ENCODE results near the gene SIM1.

Gene SIM1

GRCh38 chr6:100445512-100445911, 19.2 kb downstream of the SIM1 start:
- in situ Hi-C loops (cut with MboI; ENCODE audit: low pct_unique_long_range_greater_than_20kb, low sequenced_read_pairs) = no loop called here
- DNase-seq = no peak

GRCh38 chr6:100440935-100441334, 23.8 kb downstream of the SIM1 start:
- no peak for DNase-seq
- in situ Hi-C loops (cut with MboI; ENCODE audit: low pct_unique_long_range_greater_than_20kb, low sequenced_read_pairs) = no loop called here

- in situ Hi-C loops (cut with MboI; ENCODE audit: low pct_unique_long_range_greater_than_20kb, low sequenced_read_pairs) = no loop called here
- no peak for DNase-seq
Observed at GRCh38 chr6:100435299-100435698, 29.4 kb downstream of the SIM1 start.

- in situ Hi-C loops (cut with MboI; ENCODE audit: low pct_unique_long_range_greater_than_20kb, low sequenced_read_pairs) = no loop called here
- DNase-seq = no peak
Observed at GRCh38 chr6:100433726-100434435, 30.8 kb downstream of the SIM1 start.

GRCh38 chr6:100432136-100432535, 32.6 kb downstream of the SIM1 start:
- in situ Hi-C loops (cut with MboI; ENCODE audit: low pct_unique_long_range_greater_than_20kb, low sequenced_read_pairs) = no loop called here
- DNase-seq = no peak

- DNase-seq = no peak
- in situ Hi-C loops (cut with MboI; ENCODE audit: low pct_unique_long_range_greater_than_20kb, low sequenced_read_pairs) = no loop called here
Observed at GRCh38 chr6:100430962-100431361, 33.8 kb downstream of the SIM1 start.

GRCh38 chr6:100427452-100427851, 37.3 kb downstream of the SIM1 start:
- no peak for DNase-seq
- in situ Hi-C loops (cut with MboI; ENCODE audit: low pct_unique_long_range_greater_than_20kb, low sequenced_read_pairs) = no loop called here

- in situ Hi-C loops (cut with MboI; ENCODE audit: low pct_unique_long_range_greater_than_20kb, low sequenced_read_pairs) = no loop called here
- no peak for DNase-seq
Observed at GRCh38 chr6:100426744-100427338, 37.9 kb downstream of the SIM1 start.

GRCh38 chr6:100426241-100426640, 38.5 kb downstream of the SIM1 start:
- no peak for DNase-seq
- in situ Hi-C loops (cut with MboI; ENCODE audit: low pct_unique_long_range_greater_than_20kb, low sequenced_read_pairs) = no loop called here

GRCh38 chr6:100420711-100421110, 44.0 kb downstream of the SIM1 start:
- no peak for DNase-seq
- in situ Hi-C loops (cut with MboI; ENCODE audit: low pct_unique_long_range_greater_than_20kb, low sequenced_read_pairs) = no loop called here

- in situ Hi-C loops (cut with MboI; ENCODE audit: low pct_unique_long_range_greater_than_20kb, low sequenced_read_pairs) = no loop called here
- DNase-seq = no peak
Observed at GRCh38 chr6:100417036-100417435, 47.7 kb downstream of the SIM1 start.

- no peak for DNase-seq
- in situ Hi-C loops (cut with MboI; ENCODE audit: low pct_unique_long_range_greater_than_20kb, low sequenced_read_pairs) = no loop called here
Observed at GRCh38 chr6:100415768-100416167, 49.0 kb downstream of the SIM1 start.

GRCh38 chr6:100412872-100413271, 51.8 kb downstream of the SIM1 start:
- DNase-seq = no peak
- in situ Hi-C loops (cut with MboI; ENCODE audit: low pct_unique_long_range_greater_than_20kb, low sequenced_read_pairs) = no loop called here

GRCh38 chr6:100404051-100404450, 60.7 kb downstream of the SIM1 start:
- DNase-seq = no peak
- in situ Hi-C loops (cut with MboI; ENCODE audit: low pct_unique_long_range_greater_than_20kb, low sequenced_read_pairs) = no loop called here

- in situ Hi-C loops (cut with MboI; ENCODE audit: low pct_unique_long_range_greater_than_20kb, low sequenced_read_pairs) = no loop called here
- no peak for DNase-seq
Observed at GRCh38 chr6:100393493-100393892, 71.2 kb downstream of the SIM1 start.

- in situ Hi-C loops (cut with MboI; ENCODE audit: low pct_unique_long_range_greater_than_20kb, low sequenced_read_pairs) = no loop called here
- no peak for DNase-seq
Observed at GRCh38 chr6:100392423-100392822, 72.3 kb downstream of the SIM1 start.

GRCh38 chr6:100388868-100389519, 75.7 kb downstream of the SIM1 start:
- DNase-seq = no peak
- in situ Hi-C loops (cut with MboI; ENCODE audit: low pct_unique_long_range_greater_than_20kb, low sequenced_read_pairs) = no loop called here

- in situ Hi-C loops (cut with MboI; ENCODE audit: low pct_unique_long_range_greater_than_20kb, low sequenced_read_pairs) = no loop called here
- DNase-seq = no peak
Observed at GRCh38 chr6:100382767-100383195, 81.9 kb downstream of the SIM1 start.

GRCh38 chr6:100382031-100382430, 82.7 kb downstream of the SIM1 start:
- no peak for DNase-seq
- in situ Hi-C loops (cut with MboI; ENCODE audit: low pct_unique_long_range_greater_than_20kb, low sequenced_read_pairs) = no loop called here

- no peak for DNase-seq
- in situ Hi-C loops (cut with MboI; ENCODE audit: low pct_unique_long_range_greater_than_20kb, low sequenced_read_pairs) = no loop called here
Observed at GRCh38 chr6:100381111-100381510, 83.6 kb downstream of the SIM1 start.

- no peak for DNase-seq
- in situ Hi-C loops (cut with MboI; ENCODE audit: low pct_unique_long_range_greater_than_20kb, low sequenced_read_pairs) = no loop called here
Observed at GRCh38 chr6:100379386-100379785, 85.3 kb downstream of the SIM1 start.
